ENCODE measurements around the gene B3GALT2. TPM values are rescaled to one million over a fixed set of nuclear protein-coding genes. Genes with fewer than 3 reads are reported as not detected.

B3GALT2 gene
- total and polyA plus RNA-seq, 2 of the 13 experiments (the other 11 are each of a cell fraction or from before 2014, with no cell fraction given): not detected

DNA sequence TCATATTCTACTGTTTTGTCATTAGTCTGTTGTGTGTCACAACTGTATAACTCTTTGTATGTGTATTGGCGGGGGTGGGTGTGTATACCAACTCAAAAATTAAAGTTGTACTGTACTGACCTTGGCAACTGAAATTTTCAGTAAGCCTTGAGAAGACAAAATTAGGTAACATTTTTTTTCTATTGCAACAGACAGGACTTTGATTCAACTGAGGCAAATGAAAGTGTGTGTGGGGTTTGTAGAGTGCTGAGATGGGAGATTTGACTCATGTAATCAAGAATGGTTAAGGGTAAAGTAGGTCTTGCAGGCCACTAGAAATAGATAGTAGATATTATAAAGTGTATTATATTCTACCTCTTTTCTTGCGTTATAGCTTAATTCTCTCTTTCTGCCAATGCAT is 14.6 kb upstream of the B3GALT2 start:
- FAIRE-seq (no peak), DNase-seq (ENCODE audit: low spot score) (peak; percentile 5), ATAC-seq (no peak)
- Histone ChIP-seq H3K9me3 (ENCODE audit: low read length) (no peaks in the 10 kb centered on the region), H4K20me1 (ENCODE audit: insufficient read depth, low read length) (no peaks in the 10 kb centered on the region), H3K4me1 (ENCODE audit: insufficient read depth, low read length) (peaks cover 19% of the 10 kb centered on the region), H3K9ac (ENCODE audit: insufficient read depth, low read depth, low read length) (no peak overlapping the region), H3K79me2 (ENCODE audit: insufficient read depth, low read length) (peaks cover 2% of the 10 kb centered on the region), H3K27me3 (ENCODE audit: control insufficient read depth in 1 of 2, insufficient read depth in 2 of 2, low read length in 2 of 2) (no peaks in the 10 kb centered on the region), H3K4me3 (replicated peaks in 1 of 3; ENCODE audit: insufficient read depth in 1 of 3, low read depth in 2 of 3, low read length in 3 of 3) (no peak overlapping the region), H3K4me2 (ENCODE audit: low read depth, low read length) (no peak overlapping the region), H2AFZ (ENCODE audit: low read length) (no peak overlapping the region), H3K27ac (ENCODE audit: extremely low read length, insufficient read depth, low read length) (no peak overlapping the region), H3K36me3 (replicated peaks in 1 of 2; ENCODE audit: control insufficient read depth in 1 of 2, insufficient read depth in 2 of 2, low read length in 2 of 2) (peaks cover 0 to 9% of the 10 kb centered on the region in 2 experiments; a peak in 2 of 5 replicates)
- CTCF ChIA-PET (ENCODE audit: low intra/inter-chr PET ratio, low total read pairs): no interaction called here
- in situ Hi-C loops (cut with HindIII; ENCODE audit: extremely low pct_ligation_motif_present, low pct_unique_long_range_greater_than_20kb) (no loop called here), intact Hi-C loops (cut with micrococcal nuclease; ENCODE audit: unreplicated experiment) (no loop called here)
- 97% methylated on average over 2 of the region's 2 CpGs for WGBS (ENCODE audit: low lambda C conversion rate)
- TF ChIP-seq, protein P1, sequence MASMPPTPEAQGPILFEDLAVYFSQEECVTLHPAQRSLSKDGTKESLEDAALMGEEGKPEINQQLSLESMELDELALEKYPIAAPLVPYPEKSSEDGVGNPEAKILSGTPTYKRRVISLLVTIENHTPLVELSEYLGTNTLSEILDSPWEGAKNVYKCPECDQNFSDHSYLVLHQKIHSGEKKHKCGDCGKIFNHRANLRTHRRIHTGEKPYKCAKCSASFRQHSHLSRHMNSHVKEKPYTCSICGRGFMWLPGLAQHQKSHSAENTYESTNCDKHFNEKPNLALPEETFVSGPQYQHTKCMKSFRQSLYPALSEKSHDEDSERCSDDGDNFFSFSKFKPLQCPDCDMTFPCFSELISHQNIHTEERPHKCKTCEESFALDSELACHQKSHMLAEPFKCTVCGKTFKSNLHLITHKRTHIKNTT (CRISPR knock-in tag; IDR thresholded peaks at IDR 0.05): no peak
- no peak for TF ChIP-seq ZBTB7A (CRISPR knock-in tag; IDR thresholded peaks at IDR 0.05)
- TF ChIP-seq ZNF790 (CRISPR knock-in tag; IDR thresholded peaks at IDR 0.05; ENCODE audit: borderline replicate concordance): no peak
- TF ChIP-seq, protein P2, sequence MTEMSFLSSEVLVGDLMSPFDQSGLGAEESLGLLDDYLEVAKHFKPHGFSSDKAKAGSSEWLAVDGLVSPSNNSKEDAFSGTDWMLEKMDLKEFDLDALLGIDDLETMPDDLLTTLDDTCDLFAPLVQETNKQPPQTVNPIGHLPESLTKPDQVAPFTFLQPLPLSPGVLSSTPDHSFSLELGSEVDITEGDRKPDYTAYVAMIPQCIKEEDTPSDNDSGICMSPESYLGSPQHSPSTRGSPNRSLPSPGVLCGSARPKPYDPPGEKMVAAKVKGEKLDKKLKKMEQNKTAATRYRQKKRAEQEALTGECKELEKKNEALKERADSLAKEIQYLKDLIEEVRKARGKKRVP (CRISPR knock-in tag; IDR thresholded peaks at IDR 0.05): 0 out of 4 replicates have a peak, but pooled peaks of 1 of the 2 experiments have one; percentile 22
- TF ChIP-seq ZNF17 (CRISPR knock-in tag; IDR thresholded peaks at IDR 0.05): no peak
- TF ChIP-seq, protein P3, sequence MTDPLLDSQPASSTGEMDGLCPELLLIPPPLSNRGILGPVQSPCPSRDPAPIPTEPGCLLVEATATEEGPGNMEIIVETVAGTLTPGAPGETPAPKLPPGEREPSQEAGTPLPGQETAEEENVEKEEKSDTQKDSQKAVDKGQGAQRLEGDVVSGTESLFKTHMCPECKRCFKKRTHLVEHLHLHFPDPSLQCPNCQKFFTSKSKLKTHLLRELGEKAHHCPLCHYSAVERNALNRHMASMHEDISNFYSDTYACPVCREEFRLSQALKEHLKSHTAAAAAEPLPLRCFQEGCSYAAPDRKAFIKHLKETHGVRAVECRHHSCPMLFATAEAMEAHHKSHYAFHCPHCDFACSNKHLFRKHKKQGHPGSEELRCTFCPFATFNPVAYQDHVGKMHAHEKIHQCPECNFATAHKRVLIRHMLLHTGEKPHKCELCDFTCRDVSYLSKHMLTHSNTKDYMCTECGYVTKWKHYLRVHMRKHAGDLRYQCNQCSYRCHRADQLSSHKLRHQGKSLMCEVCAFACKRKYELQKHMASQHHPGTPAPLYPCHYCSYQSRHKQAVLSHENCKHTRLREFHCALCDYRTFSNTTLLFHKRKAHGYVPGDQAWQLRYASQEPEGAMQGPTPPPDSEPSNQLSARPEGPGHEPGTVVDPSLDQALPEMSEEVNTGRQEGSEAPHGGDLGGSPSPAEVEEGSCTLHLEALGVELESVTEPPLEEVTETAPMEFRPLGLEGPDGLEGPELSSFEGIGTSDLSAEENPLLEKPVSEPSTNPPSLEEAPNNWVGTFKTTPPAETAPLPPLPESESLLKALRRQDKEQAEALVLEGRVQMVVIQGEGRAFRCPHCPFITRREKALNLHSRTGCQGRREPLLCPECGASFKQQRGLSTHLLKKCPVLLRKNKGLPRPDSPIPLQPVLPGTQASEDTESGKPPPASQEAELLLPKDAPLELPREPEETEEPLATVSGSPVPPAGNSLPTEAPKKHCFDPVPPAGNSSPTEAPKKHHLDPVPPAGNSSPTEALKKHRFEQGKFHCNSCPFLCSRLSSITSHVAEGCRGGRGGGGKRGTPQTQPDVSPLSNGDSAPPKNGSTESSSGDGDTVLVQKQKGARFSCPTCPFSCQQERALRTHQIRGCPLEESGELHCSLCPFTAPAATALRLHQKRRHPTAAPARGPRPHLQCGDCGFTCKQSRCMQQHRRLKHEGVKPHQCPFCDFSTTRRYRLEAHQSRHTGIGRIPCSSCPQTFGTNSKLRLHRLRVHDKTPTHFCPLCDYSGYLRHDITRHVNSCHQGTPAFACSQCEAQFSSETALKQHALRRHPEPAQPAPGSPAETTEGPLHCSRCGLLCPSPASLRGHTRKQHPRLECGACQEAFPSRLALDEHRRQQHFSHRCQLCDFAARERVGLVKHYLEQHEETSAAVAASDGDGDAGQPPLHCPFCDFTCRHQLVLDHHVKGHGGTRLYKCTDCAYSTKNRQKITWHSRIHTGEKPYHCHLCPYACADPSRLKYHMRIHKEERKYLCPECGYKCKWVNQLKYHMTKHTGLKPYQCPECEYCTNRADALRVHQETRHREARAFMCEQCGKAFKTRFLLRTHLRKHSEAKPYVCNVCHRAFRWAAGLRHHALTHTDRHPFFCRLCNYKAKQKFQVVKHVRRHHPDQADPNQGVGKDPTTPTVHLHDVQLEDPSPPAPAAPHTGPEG (CRISPR knock-in tag; IDR thresholded peaks at IDR 0.05): no peak
- TF ChIP-seq ZFP1 (CRISPR knock-in tag; IDR thresholded peaks at IDR 0.05): no peak
- no peak for TF ChIP-seq ETV6 (CRISPR knock-in tag; conservative IDR thresholded peaks at IDR 0.05)
- TF ChIP-seq MYC (CRISPR knock-in tag; IDR thresholded peaks at IDR 0.05; ENCODE audit: borderline replicate concordance): no peak
- TF ChIP-seq CEBPB (IDR thresholded peaks at IDR 0.05; ENCODE audit: borderline replicate concordance, low read depth, low read length): peak; percentile 59; the same call in 1 of the 2 replicates
- TF ChIP-seq, protein P4, sequence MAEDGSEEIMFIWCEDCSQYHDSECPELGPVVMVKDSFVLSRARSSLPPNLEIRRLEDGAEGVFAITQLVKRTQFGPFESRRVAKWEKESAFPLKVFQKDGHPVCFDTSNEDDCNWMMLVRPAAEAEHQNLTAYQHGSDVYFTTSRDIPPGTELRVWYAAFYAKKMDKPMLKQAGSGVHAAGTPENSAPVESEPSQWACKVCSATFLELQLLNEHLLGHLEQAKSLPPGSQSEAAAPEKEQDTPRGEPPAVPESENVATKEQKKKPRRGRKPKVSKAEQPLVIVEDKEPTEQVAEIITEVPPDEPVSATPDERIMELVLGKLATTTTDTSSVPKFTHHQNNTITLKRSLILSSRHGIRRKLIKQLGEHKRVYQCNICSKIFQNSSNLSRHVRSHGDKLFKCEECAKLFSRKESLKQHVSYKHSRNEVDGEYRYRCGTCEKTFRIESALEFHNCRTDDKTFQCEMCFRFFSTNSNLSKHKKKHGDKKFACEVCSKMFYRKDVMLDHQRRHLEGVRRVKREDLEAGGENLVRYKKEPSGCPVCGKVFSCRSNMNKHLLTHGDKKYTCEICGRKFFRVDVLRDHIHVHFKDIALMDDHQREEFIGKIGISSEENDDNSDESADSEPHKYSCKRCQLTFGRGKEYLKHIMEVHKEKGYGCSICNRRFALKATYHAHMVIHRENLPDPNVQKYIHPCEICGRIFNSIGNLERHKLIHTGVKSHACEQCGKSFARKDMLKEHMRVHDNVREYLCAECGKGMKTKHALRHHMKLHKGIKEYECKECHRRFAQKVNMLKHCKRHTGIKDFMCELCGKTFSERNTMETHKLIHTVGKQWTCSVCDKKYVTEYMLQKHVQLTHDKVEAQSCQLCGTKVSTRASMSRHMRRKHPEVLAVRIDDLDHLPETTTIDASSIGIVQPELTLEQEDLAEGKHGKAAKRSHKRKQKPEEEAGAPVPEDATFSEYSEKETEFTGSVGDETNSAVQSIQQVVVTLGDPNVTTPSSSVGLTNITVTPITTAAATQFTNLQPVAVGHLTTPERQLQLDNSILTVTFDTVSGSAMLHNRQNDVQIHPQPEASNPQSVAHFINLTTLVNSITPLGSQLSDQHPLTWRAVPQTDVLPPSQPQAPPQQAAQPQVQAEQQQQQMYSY (CRISPR knock-in tag; IDR thresholded peaks at IDR 0.05): no peak
- no TSS peak for BruUV-seq (replicated peaks)
- POLR2A ChIA-PET: no interaction called here

Measured in HepG2 (cell line).